ENCODE results near the gene CERK.
"Not testable (repeated sequence)": the region's sequence is repeated elsewhere in the genome, so short reads cannot be mapped to it uniquely, and the experiment has no call there.

Gene CERK

DNA sequence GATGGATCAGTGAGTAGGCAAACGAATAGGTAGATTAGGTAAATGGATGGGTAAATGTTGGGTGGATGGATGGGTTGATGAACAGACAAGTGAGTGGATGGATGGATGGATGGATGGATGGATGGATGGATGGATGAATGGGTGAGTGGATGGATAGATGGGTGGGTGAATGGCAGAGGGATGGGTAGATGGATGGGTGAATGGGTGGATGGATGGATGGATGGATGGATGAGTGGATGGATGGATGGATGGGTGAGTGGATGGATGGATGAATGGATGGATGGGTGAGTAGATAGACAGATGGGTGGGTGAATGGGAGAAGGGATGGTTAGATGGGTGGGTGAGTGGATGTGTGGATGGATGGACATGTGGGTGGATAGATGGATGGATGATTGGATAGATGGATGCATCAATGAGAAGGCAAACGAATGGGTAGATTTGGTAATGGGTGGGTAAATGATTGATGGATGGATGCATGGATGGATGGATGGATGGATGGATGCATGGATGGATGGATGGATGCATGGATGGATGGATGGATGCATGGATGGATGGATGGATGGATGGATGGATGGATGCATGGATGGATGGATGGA is 89.7 kb downstream of the CERK start:
- not testable (repeated sequence) for DNase-seq (ENCODE audit: low spot score)

- DNase-seq (ENCODE audit: low spot score), result no peak
These were observed 91.4 kb downstream of the CERK start for GRCh38 chr22:46646531-46647215.

DNA sequence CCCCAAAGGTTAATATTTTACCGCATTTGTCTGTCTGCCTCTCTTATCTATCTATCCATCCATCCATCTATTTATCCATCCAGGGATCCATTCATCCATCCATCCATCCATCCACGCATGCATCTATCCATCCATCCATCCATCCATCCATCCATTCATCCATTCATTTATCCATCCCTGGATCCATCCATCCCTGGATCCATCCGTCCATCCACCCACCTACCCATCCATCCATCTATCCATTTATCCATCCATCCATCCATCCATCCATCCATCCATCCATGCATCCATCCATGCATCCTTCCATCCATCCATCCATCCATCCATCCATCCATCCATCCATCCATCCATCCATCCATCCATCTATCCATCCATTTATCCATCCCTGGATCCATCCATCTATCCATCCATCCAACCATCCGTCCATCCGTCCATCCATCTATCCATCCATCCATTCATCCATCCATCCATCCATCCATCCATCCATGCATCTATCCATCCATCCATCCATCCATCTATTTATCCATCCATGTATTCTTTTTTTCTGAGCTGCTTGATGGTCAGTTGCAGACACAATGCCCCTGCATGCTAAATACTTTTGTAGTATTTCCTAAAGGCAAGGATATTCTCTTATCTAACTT is 95.1 kb downstream of the CERK start:
- DNase-seq (ENCODE audit: low spot score), result not testable (repeated sequence)

DNA sequence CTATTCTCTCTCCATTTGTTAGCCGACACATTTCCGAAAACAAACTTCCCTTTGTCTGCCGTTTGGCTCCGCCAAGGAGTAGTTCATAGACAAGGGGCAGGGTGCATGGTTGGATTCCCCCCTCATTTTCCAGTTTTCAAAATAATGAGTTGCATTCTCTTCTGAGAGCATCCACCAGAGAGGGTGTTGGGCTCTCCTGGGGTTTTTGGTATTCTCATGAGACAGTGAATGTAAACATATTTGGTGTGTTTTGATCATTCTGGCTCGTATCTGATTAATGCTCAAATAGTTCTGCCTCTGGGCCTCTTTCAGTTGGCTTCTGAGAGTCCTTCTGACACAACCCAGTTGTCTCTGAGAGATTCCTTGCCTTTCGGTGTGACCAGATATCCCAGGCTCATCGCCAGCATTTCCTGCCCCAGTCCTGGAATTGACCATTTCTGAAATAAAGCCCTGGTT is 96.2 kb downstream of the CERK start:
- peak; percentile 51 for DNase-seq (ENCODE audit: low spot score)

- no peak for DNase-seq (ENCODE audit: low spot score)
These were observed 97.6 kb downstream of the CERK start for GRCh38 chr22:46640293-46641055.

DNA sequence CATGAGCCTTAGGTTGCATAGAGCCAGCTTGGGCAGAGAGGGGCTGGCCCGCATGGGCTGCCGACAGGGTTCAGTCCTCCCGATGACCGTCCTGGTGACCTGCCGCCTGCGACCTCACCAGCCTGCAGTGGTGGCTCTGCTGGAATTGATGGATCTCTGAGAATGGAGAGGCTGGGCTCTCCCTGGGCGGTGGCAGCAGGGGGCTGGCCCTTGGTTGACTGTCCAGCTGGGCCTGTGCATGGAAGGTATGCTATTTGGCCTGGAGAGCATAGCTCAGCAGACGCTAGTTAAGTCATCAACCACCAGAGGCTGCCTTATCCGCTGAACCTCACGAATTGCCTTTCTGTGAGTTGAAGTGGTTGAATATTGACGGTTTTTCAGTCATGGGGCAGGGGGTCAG is 98.2 kb downstream of the CERK start:
- no peak for DNase-seq (ENCODE audit: low spot score)

DNA sequence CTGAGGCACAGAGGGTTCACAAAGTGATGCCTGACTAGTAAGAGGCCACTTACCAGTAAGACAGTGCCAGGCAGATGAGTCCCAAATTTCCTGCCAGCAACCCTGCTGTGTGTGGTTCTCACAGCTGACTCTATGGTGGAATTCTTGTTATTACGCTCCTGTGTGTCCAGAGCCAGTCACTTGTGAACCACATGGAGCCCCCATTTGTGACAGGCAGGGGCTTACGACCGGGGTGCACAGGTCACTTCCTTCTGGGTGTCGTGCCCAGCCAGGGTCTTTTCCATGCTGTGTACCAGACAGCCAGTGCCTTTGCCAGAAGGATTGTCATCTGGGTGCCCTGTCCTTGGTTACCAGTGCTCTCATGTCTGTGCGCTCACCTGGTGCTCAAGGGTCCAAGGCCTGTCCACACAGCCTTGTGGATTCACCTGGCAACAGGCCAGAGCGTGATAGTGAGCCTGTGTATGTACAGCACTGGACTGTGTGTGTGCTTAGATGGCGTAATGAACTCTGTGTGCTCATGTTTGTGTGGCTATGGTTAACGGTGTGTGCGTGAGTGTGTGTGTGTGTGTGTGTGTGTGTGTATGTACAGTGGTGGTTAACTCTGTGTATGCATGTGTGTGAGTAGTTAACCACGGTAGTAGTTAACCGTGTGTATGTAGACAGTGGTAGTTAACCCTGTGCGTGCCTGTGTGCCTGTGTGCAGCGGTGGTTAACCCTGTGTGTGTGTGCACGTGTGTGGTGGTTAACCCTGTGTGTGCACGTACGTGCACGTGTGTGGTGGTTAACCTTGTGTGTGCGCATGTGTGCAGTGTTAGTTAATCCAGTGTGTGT is 99.2 kb downstream of the CERK start:
- no peak for DNase-seq (ENCODE audit: low spot score)

DNA sequence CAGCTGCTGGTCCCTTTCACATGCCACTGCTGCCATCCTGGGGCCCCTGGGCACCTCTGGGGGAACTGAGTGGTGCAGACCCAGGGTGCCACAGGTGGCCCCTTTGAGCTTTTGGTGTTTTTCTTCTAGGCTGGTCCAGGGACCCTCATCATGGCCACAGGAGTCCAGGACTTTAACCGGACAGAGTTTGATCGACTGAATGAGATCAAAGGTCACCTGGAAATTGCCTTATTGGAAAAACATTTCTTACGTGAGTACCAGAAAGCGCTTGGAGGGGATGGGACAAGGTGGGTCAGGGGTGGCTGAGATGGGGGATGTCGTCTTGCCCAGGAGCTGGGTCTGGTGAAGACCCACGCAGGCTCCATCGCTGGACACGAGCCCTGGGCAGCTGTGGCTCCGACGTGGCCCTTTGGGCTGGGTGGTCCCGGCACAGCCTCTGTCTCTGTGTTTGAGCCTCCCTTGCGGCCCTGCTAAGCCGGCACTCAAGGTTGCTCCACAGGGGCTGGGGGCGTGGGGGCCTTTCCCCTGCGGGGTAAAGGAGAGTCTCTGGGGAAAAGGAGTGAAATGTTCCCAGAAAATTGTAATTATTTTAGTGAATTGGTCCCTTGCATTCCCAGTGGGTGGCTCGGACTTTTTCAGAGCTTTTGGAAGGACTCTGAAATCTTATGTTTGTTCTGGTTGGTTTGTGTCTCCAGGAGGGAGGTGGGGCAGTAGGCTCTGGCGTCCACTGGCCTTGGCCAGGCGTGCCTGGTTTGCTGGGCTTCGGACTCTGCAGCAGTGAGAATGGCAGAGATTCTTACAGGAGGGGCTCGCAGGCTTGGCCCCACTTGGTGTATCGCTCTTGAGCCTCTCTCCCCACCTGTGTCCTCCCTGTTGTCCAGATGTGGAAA is 100.1 kb downstream of the CERK start:
- DNase-seq (ENCODE audit: low spot score), result no peak

DNA sequence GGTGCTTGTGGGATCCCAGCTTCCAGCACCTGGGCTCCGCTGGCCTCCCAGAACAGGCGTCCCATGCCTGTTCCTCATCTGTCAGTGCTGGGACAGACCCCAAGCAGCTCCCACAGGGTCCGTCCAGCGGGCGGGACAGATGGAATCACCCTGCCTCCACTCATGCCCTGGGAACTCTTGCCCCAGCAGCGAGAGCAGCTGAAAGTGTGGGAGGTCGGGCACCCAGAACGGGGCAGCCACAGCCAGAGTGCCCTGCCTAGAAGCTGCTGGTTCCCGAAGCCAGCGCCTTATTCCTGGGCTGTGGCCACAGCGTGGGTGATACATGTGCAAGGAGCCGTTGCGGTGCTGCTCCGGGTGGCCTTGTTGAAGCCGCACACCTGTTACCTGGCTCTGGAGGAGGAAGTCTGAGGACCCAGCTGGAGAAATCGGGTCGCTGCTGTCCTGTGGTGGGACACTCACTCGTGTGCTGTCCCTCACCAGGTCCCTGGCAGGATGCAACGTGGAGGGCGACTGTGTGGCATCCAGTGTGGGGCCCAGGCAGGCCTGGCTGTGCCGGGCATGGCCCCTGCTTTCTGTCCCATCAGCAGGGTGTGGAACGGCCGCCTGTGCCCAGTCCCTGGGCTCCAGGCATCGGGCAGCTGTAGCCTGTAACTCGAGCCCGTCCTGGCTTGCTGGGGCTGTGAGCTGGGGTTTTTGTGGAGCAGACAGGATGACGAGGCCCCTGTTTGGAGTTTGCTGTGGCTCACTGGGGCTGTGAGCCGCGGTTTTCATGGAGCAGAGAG is 101.6 kb downstream of the CERK start:
- no peak for DNase-seq (ENCODE audit: low spot score)

GRCh38 chr22:46635756-46636155 is 102.3 kb downstream of the CERK start:
- no peak for DNase-seq (ENCODE audit: low spot score)

- DNase-seq (ENCODE audit: low spot score), result not testable (repeated sequence)
These were observed 102.9 kb downstream of the CERK start for GRCh38 chr22:46634973-46635685.
